CD4-positive, alpha-beta T cell (primary cell): ENCODE measurements around the gene DOCK8. TPM values are rescaled to one million over a fixed set of nuclear protein-coding genes. Genes with fewer than 3 reads are reported as not detected.

Experiments
- ATAC-seq: fragments of 200-7000 bp; cut with Tn5 transposase; one replicate; pipeline ENCODE4 v1.10.0; 2022; ENCODE audit warnings: mild to moderate bottlenecking; ENCODE audit not compliant: poor library complexity
- CTCF ChIA-PET: fragments of 350-600 bp; sonication (Branson Sonifier 250); formaldehyde crosslinking; loops from one replicate; lab custom pipeline; 2021; ENCODE audit warnings: antibody characterized with exemption, inconsistent platforms; lab: Charles Lee
- POLR2A ChIA-PET: fragments of 350-600 bp; sonication (Branson Sonifier 250); formaldehyde crosslinking; loops from one replicate; lab custom pipeline; 2021; ENCODE audit warnings: antibody characterized with exemption, inconsistent platforms; lab: Charles Lee
- DNase-seq, 14 experiments: peaks; one replicate each; pipeline ENCODE4 v3.0.0-alpha.2; 2013 to 2020; ENCODE audit warnings: mixed read lengths in 2 of 14
- H3K27ac ChIP-seq, 2 donors: one replicate each; pipeline versions ENCODE4 v1.5.1 to v1.7.0; 2013; ENCODE audit warnings: low read length in 2 of 2, low read depth in 1 of 2, mild to moderate bottlenecking in 1 of 2
- H3K27me3 ChIP-seq, 2 experiments: 1 replicate in 1 of 2; 2 replicates in 1 of 2; pipeline versions ENCODE4 v1.6.1 to v1.7.0; 2013; ENCODE audit warnings: low read length in 2 of 2, control low read depth in 1 of 2, mild to moderate bottlenecking in 1 of 2, moderate library complexity in 1 of 2; ENCODE audit not compliant: insufficient read depth in 2 of 2, control insufficient read depth in 1 of 2
- H3K36me3 ChIP-seq: one replicate; pipeline ENCODE4 v1.6.1; 2013; ENCODE audit warnings: low read length, control low read depth; ENCODE audit not compliant: insufficient read depth
- H3K4me1 ChIP-seq: one replicate; pipeline ENCODE4 v1.6.1; 2013; ENCODE audit warnings: low read length, control low read depth; ENCODE audit not compliant: insufficient read depth
- H3K4me3 ChIP-seq: one replicate; pipeline ENCODE4 v1.5.1; 2013; ENCODE audit warnings: mild to moderate bottlenecking, low read length, moderate library complexity
- H3K9me3 ChIP-seq, 2 experiments: 1 replicate in 1 of 2; 2 replicates in 1 of 2; pipeline versions ENCODE4 v1.6.1 to v1.7.0; 2013; ENCODE audit warnings: low read length in 2 of 2, mild to moderate bottlenecking in 2 of 2, control low read depth in 1 of 2, moderate library complexity in 1 of 2; ENCODE audit not compliant: control insufficient read depth in 1 of 2, insufficient read depth in 1 of 2
- H3K27ac Mint-ChIP-seq: one replicate; pipeline ENCODE4 v1.8.0; 2020; ENCODE audit warnings: mixed read lengths
- H3K27me3 Mint-ChIP-seq: one replicate; pipeline ENCODE4 v1.8.0; 2021; ENCODE audit warnings: mixed read lengths
- H3K36me3 Mint-ChIP-seq: one replicate; pipeline ENCODE4 v1.8.0; 2021; ENCODE audit warnings: low read depth, mixed read lengths
- H3K4me1 Mint-ChIP-seq: one replicate; pipeline ENCODE4 v1.8.0; 2021; ENCODE audit warnings: low read depth, mixed read lengths
- H3K4me3 Mint-ChIP-seq: one replicate; pipeline ENCODE4 v1.8.0; 2020; ENCODE audit warnings: mild to moderate bottlenecking, mixed read lengths
- H3K9me3 Mint-ChIP-seq: one replicate; pipeline ENCODE4 v1.8.0; 2020; ENCODE audit warnings: mixed read lengths
- CTCF ChIP-seq: fragments of 200-600 bp; IDR thresholded peaks from one replicate; pipeline ENCODE4 v1.8.0; 2022; ENCODE audit warnings: antibody characterized with exemption, mild to moderate bottlenecking
- intact Hi-C, 2 experiments: fragments of 100-400 bp; cut with DNase I in 1 of 2; cut with micrococcal nuclease in 1 of 2; formaldehyde crosslinking; loops; one replicate each; pipeline versions ENCODE4 v1.15.1 to v1.9.0; 2023 to 2025; cut with DNase I, micrococcal nuclease
- total RNA-seq, 174 experiments: library from RNA in 2 of 174; stranded (reverse) in 2 of 174; gene quantifications; one replicate each; pipeline ENCODE4 v1.2.3 and lab custom pipeline; 2021 to 2026

Gene DOCK8
- total RNA-seq, 2 experiments from 2014 or later = 123 to 126 TPM

GRCh38 chr9:482739-483138 is 268.1 kb downstream of the DOCK8 start:
- no peak for TF ChIP-seq CTCF
- no peaks in the 10 kb centered on the region for H3K36me3 Mint-ChIP-seq
- ATAC-seq (no peak), DNase-seq (no peak)
- Histone ChIP-seq H3K4me1 (no peaks in the 10 kb centered on the region), H3K4me3 (no peak overlapping the region), H3K9me3 (peaks cover 0 to 4% of the 10 kb centered on the region in 2 experiments), H3K36me3 (no peaks in the 10 kb centered on the region), H3K27ac (no peak overlapping the region), H3K27me3 (no peaks in the 10 kb centered on the region)
- no peaks in the 10 kb centered on the region for H3K4me1 Mint-ChIP-seq
- CTCF ChIA-PET = no interaction called here
- no peaks in the 10 kb centered on the region for H3K9me3 Mint-ChIP-seq
- intact Hi-C loops = no loop called here
- POLR2A ChIA-PET = no interaction called here
- no peak overlapping the region for H3K27ac Mint-ChIP-seq
- H3K27me3 Mint-ChIP-seq = no peaks in the 10 kb centered on the region
- no peak overlapping the region for H3K4me3 Mint-ChIP-seq

- H3K27ac ChIP-seq = no peak overlapping the region
- no peak overlapping the region for H3K4me3 Mint-ChIP-seq
- H3K36me3 ChIP-seq = no peaks in the 10 kb centered on the region
- ChIA-PET POLR2A (no interaction called here), CTCF (no interaction called here)
- H3K9me3 ChIP-seq = peaks cover 0 to 4% of the 10 kb centered on the region in 2 experiments
- no peak overlapping the region for H3K27ac Mint-ChIP-seq
- intact Hi-C loops = no loop called here
- no peak for ATAC-seq
- TF ChIP-seq CTCF = no peak
- DNase-seq = no peak
- H3K27me3 Mint-ChIP-seq = no peaks in the 10 kb centered on the region
- H3K4me1 ChIP-seq = no peaks in the 10 kb centered on the region
- no peaks in the 10 kb centered on the region for H3K9me3 Mint-ChIP-seq
- H3K4me3 ChIP-seq = no peak overlapping the region
- H3K36me3 Mint-ChIP-seq = no peaks in the 10 kb centered on the region
- H3K27me3 ChIP-seq = no peaks in the 10 kb centered on the region
- H3K4me1 Mint-ChIP-seq = no peaks in the 10 kb centered on the region
These were observed 271.5 kb downstream of the DOCK8 start for GRCh38 chr9:486156-486555.

GRCh38 chr9:487429-487828 is 272.8 kb downstream of the DOCK8 start:
- CTCF ChIA-PET = no interaction called here

More at GRCh38 chr9:487429-487828, 272.8 kb downstream of the DOCK8 start:
- Histone ChIP-seq H3K27ac (no peak overlapping the region), H3K4me1 (no peaks in the 10 kb centered on the region), H3K27me3 (no peaks in the 10 kb centered on the region), H3K4me3 (no peak overlapping the region), H3K36me3 (no peaks in the 10 kb centered on the region), H3K9me3 (peaks cover 0 to 4% of the 10 kb centered on the region in 2 experiments)
- no peaks in the 10 kb centered on the region for H3K36me3 Mint-ChIP-seq
- DNase-seq = no peak
- POLR2A ChIA-PET = no interaction called here
- H3K27me3 Mint-ChIP-seq = no peaks in the 10 kb centered on the region
- intact Hi-C loops = no loop called here
- ATAC-seq = no peak
- no peaks in the 10 kb centered on the region for H3K9me3 Mint-ChIP-seq
- TF ChIP-seq CTCF = no peak
- no peak overlapping the region for H3K27ac Mint-ChIP-seq
- no peak overlapping the region for H3K4me3 Mint-ChIP-seq
- H3K4me1 Mint-ChIP-seq = no peaks in the 10 kb centered on the region
